Measurements from ENCODE around the gene TANGO2. TPM values are rescaled to one million over a fixed set of nuclear protein-coding genes. Genes with fewer than 3 reads are reported as not detected.

The TANGO2 gene
- total RNA-seq, 1 donor from 2014 or later: 30.0 TPM

- Mint-ChIP-seq H3K9me3 (peaks cover 9% of the 10 kb centered on the region), H3K4me1 (ENCODE audit: low read depth) (no peaks in the 10 kb centered on the region), H3K4me3 (ENCODE audit: low read depth) (no peak overlapping the region), H3K36me3 (ENCODE audit: low read depth) (peaks cover 59% of the 10 kb centered on the region), H3K27me3 (ENCODE audit: low read depth) (no peaks in the 10 kb centered on the region), H3K27ac (no peak overlapping the region)
- intact Hi-C loops (cut with micrococcal nuclease): no loop called here
- no peak for DNase-seq (ENCODE audit: low spot score)
Measured at GRCh38 chr22:20046730-20047129, 25.8 kb downstream of the TANGO2 start.

GRCh38 chr22:20051927-20052308, 31.0 kb downstream of the TANGO2 start:
- intact Hi-C loops (cut with micrococcal nuclease): no loop called here
- no peak overlapping the region for H3K4me3 Mint-ChIP-seq (ENCODE audit: low read depth)
- H3K27ac Mint-ChIP-seq: no peak overlapping the region
- no peak for DNase-seq (ENCODE audit: low spot score)
- H3K4me1 Mint-ChIP-seq (ENCODE audit: low read depth): no peaks in the 10 kb centered on the region
- peaks cover 37% of the 10 kb centered on the region for H3K36me3 Mint-ChIP-seq (ENCODE audit: low read depth)
- peaks cover 6% of the 10 kb centered on the region for H3K9me3 Mint-ChIP-seq
- no peaks in the 10 kb centered on the region for H3K27me3 Mint-ChIP-seq (ENCODE audit: low read depth)

- intact Hi-C loops (cut with micrococcal nuclease): no loop called here
- H3K36me3 Mint-ChIP-seq (ENCODE audit: low read depth): peaks cover 33% of the 10 kb centered on the region
- no peak overlapping the region for H3K4me3 Mint-ChIP-seq (ENCODE audit: low read depth)
- H3K9me3 Mint-ChIP-seq: peaks cover 6% of the 10 kb centered on the region
- H3K4me1 Mint-ChIP-seq (ENCODE audit: low read depth): no peaks in the 10 kb centered on the region
- H3K27ac Mint-ChIP-seq: no peak overlapping the region
- DNase-seq (ENCODE audit: low spot score): no peak
- H3K27me3 Mint-ChIP-seq (ENCODE audit: low read depth): no peaks in the 10 kb centered on the region
Measured at GRCh38 chr22:20052309-20053259, 31.7 kb downstream of the TANGO2 start.

GRCh38 chr22:20053407-20054033, 32.6 kb downstream of the TANGO2 start:
- no peak for DNase-seq (ENCODE audit: low spot score)
- peaks cover 30% of the 10 kb centered on the region for H3K36me3 Mint-ChIP-seq (ENCODE audit: low read depth)
- peaks cover 6% of the 10 kb centered on the region for H3K9me3 Mint-ChIP-seq
- intact Hi-C loops (cut with micrococcal nuclease): no loop called here
- H3K27ac Mint-ChIP-seq: no peak overlapping the region
- H3K4me1 Mint-ChIP-seq (ENCODE audit: low read depth): no peaks in the 10 kb centered on the region
- no peak overlapping the region for H3K4me3 Mint-ChIP-seq (ENCODE audit: low read depth)
- no peaks in the 10 kb centered on the region for H3K27me3 Mint-ChIP-seq (ENCODE audit: low read depth)

- peaks cover 2% of the 10 kb centered on the region for H3K9me3 Mint-ChIP-seq
- intact Hi-C loops (cut with micrococcal nuclease): no loop called here
- H3K27ac Mint-ChIP-seq: no peak overlapping the region
- H3K4me1 Mint-ChIP-seq (ENCODE audit: low read depth): peaks cover 4% of the 10 kb centered on the region
- peaks cover 27% of the 10 kb centered on the region for H3K36me3 Mint-ChIP-seq (ENCODE audit: low read depth)
- H3K4me3 Mint-ChIP-seq (ENCODE audit: low read depth): no peak overlapping the region
- H3K27me3 Mint-ChIP-seq (ENCODE audit: low read depth): no peaks in the 10 kb centered on the region
- no peak for DNase-seq (ENCODE audit: low spot score)
Measured at GRCh38 chr22:20054034-20054427, 33.1 kb downstream of the TANGO2 start.

- no peak for DNase-seq (ENCODE audit: low spot score)
- Mint-ChIP-seq H3K4me1 (ENCODE audit: low read depth) (peaks cover 9% of the 10 kb centered on the region), H3K36me3 (ENCODE audit: low read depth) (peaks cover 25% of the 10 kb centered on the region), H3K27me3 (ENCODE audit: low read depth) (no peaks in the 10 kb centered on the region), H3K27ac (no peak overlapping the region), H3K9me3 (no peaks in the 10 kb centered on the region), H3K4me3 (ENCODE audit: low read depth) (no peak overlapping the region)
- intact Hi-C loops (cut with micrococcal nuclease): no loop called here
Measured at GRCh38 chr22:20054485-20054884, 33.6 kb downstream of the TANGO2 start.

GRCh38 chr22:20055144-20055543, 34.2 kb downstream of the TANGO2 start:
- Mint-ChIP-seq H3K9me3 (no peaks in the 10 kb centered on the region), H3K27ac (no peak overlapping the region), H3K4me1 (ENCODE audit: low read depth) (peaks cover 10% of the 10 kb centered on the region), H3K4me3 (ENCODE audit: low read depth) (no peak overlapping the region), H3K36me3 (ENCODE audit: low read depth) (peaks cover 18% of the 10 kb centered on the region), H3K27me3 (ENCODE audit: low read depth) (no peaks in the 10 kb centered on the region)
- no peak for DNase-seq (ENCODE audit: low spot score)
- intact Hi-C loops (cut with micrococcal nuclease): no loop called here

- no peak overlapping the region for H3K4me3 Mint-ChIP-seq (ENCODE audit: low read depth)
- H3K36me3 Mint-ChIP-seq (ENCODE audit: low read depth): peaks cover 19% of the 10 kb centered on the region
- intact Hi-C loops (cut with micrococcal nuclease): no loop called here
- peaks cover 10% of the 10 kb centered on the region for H3K4me1 Mint-ChIP-seq (ENCODE audit: low read depth)
- no peak overlapping the region for H3K27ac Mint-ChIP-seq
- no peaks in the 10 kb centered on the region for H3K27me3 Mint-ChIP-seq (ENCODE audit: low read depth)
- H3K9me3 Mint-ChIP-seq: no peaks in the 10 kb centered on the region
- no peak for DNase-seq (ENCODE audit: low spot score)
Measured at GRCh38 chr22:20055654-20056053, 34.7 kb downstream of the TANGO2 start.

GRCh38 chr22:20056161-20056560, 35.3 kb downstream of the TANGO2 start:
- intact Hi-C loops (cut with micrococcal nuclease): no loop called here
- H3K27me3 Mint-ChIP-seq (ENCODE audit: low read depth): no peaks in the 10 kb centered on the region
- H3K4me3 Mint-ChIP-seq (ENCODE audit: low read depth): no peak overlapping the region
- H3K9me3 Mint-ChIP-seq: no peaks in the 10 kb centered on the region
- H3K4me1 Mint-ChIP-seq (ENCODE audit: low read depth): peaks cover 10% of the 10 kb centered on the region
- H3K36me3 Mint-ChIP-seq (ENCODE audit: low read depth): peaks cover 19% of the 10 kb centered on the region
- DNase-seq (ENCODE audit: low spot score): no peak
- H3K27ac Mint-ChIP-seq: no peak overlapping the region

GRCh38 chr22:20056696-20057386, 35.9 kb downstream of the TANGO2 start:
- Mint-ChIP-seq H3K9me3 (no peaks in the 10 kb centered on the region), H3K4me1 (ENCODE audit: low read depth) (peaks cover 10% of the 10 kb centered on the region), H3K4me3 (ENCODE audit: low read depth) (no peak overlapping the region), H3K36me3 (ENCODE audit: low read depth) (peaks cover 22% of the 10 kb centered on the region), H3K27me3 (ENCODE audit: low read depth) (no peaks in the 10 kb centered on the region), H3K27ac (no peak overlapping the region)
- intact Hi-C loops (cut with micrococcal nuclease): no loop called here
- no peak for DNase-seq (ENCODE audit: low spot score)

GRCh38 chr22:20057596-20058268, 36.8 kb downstream of the TANGO2 start:
- H3K27me3 Mint-ChIP-seq (ENCODE audit: low read depth): no peaks in the 10 kb centered on the region
- no peak overlapping the region for H3K4me3 Mint-ChIP-seq (ENCODE audit: low read depth)
- no peak overlapping the region for H3K27ac Mint-ChIP-seq
- no peaks in the 10 kb centered on the region for H3K9me3 Mint-ChIP-seq
- intact Hi-C loops (cut with micrococcal nuclease): no loop called here
- no peak for DNase-seq (ENCODE audit: low spot score)
- H3K36me3 Mint-ChIP-seq (ENCODE audit: low read depth): peaks cover 21% of the 10 kb centered on the region
- peaks cover 10% of the 10 kb centered on the region for H3K4me1 Mint-ChIP-seq (ENCODE audit: low read depth)

GRCh38 chr22:20058989-20059770, 38.3 kb downstream of the TANGO2 start:
- H3K27ac Mint-ChIP-seq: peak overlapping the region; percentile 31

More at GRCh38 chr22:20058989-20059770, 38.3 kb downstream of the TANGO2 start:
- H3K27me3 Mint-ChIP-seq (ENCODE audit: low read depth): no peaks in the 10 kb centered on the region
- intact Hi-C loops (cut with micrococcal nuclease): no loop called here
- peaks cover 21% of the 10 kb centered on the region for H3K36me3 Mint-ChIP-seq (ENCODE audit: low read depth)
- H3K9me3 Mint-ChIP-seq: no peaks in the 10 kb centered on the region
- peaks cover 10% of the 10 kb centered on the region for H3K4me1 Mint-ChIP-seq (ENCODE audit: low read depth)
- no peak overlapping the region for H3K4me3 Mint-ChIP-seq (ENCODE audit: low read depth)
- DNase-seq (ENCODE audit: low spot score): no peak

All from activated T-helper 2 cell treated with anti-CD3 and anti-CD28 coated beads, Interferon-gamma antibody, Interleukin-2, Interleukin-4, amounts not matched to agents 10 μg/mL and 5 μg/mL and 100 μg/mL, durations not matched to agents 14 hours and 24 hours and 36 hours (primary cell).